ENCODE measurements around the gene POLR1D. TPM values are rescaled to one million over a fixed set of nuclear protein-coding genes. Genes with fewer than 3 reads are reported as not detected.

Gene POLR1D
- polyA plus RNA-seq, 1 donor (not counting 4 experiments of a cell fraction or from before 2014, with no cell fraction given), result 235 TPM

GRCh38 chr13:27634791-27635190 lies 13.1 kb downstream of the POLR1D start:
- DNase-seq (ENCODE audit: low read depth, low spot score) (no peak), FAIRE-seq (peak; percentile 48)
- Histone ChIP-seq H3K27ac (ENCODE audit: control insufficient read depth, insufficient read depth, low read length) (peak overlapping the region; percentile 86), H4K20me1 (ENCODE audit: control insufficient read depth, extremely low read depth, insufficient read depth, low read length) (no peaks in the 10 kb centered on the region), H3K9me3 (ENCODE audit: control insufficient read depth, low read depth, low read length) (no peaks in the 10 kb centered on the region), H3K79me2 (ENCODE audit: control insufficient read depth, insufficient read depth, low read length) (peaks cover 45% of the 10 kb centered on the region), H3K4me3 (ENCODE audit: control insufficient read depth in 2 of 3, extremely low read depth in 1 of 3, insufficient read depth in 2 of 3, low read depth in 1 of 3, low read length in 3 of 3) (peak overlapping the region in 1 of 3 experiments; percentile 7), H3K4me2 (ENCODE audit: control insufficient read depth, extremely low read depth, insufficient read depth, low read depth, low read length) (peak overlapping the region; percentile 57), H3K4me1 (ENCODE audit: control insufficient read depth, extremely low read depth, insufficient read depth, low read length) (peaks cover 53% of the 10 kb centered on the region), H2AFZ (ENCODE audit: control insufficient read depth, low read length) (no peak overlapping the region), H3K9ac (ENCODE audit: control insufficient read depth, extremely low read depth, insufficient read depth, low read length) (peak overlapping the region; percentile 53), H3K36me3 (ENCODE audit: control insufficient read depth in 2 of 2, extremely low read depth in 1 of 2, insufficient read depth in 2 of 2, low read length in 2 of 2) (peaks cover 0 to 3% of the 10 kb centered on the region in 2 experiments), H3K27me3 (ENCODE audit: control insufficient read depth, extremely low read depth, insufficient read depth, low read length) (no peaks in the 10 kb centered on the region), H3K9me1 (ENCODE audit: control insufficient read depth, extremely low read depth, insufficient read depth, low read length) (no peaks in the 10 kb centered on the region)
- TF ChIP-seq EZH2 (IDR thresholded peaks at IDR 0.05; ENCODE audit: low read length), result no peak
- TF ChIP-seq CTCF (optimal IDR thresholded peaks at IDR 0.05 in 1 of 3, IDR thresholded peaks at IDR 0.05 in 1 of 3, conservative IDR thresholded peaks at IDR 0.05 in 1 of 3; ENCODE audit: extremely low read depth in 1 of 3, insufficient read depth in 2 of 3, low read length in 3 of 3), result no peak
- dilution Hi-C loops (cut with MboI; ENCODE audit: extremely low pct_ligation_motif_present, low sequenced_read_pairs), result no loop called here

DNA sequence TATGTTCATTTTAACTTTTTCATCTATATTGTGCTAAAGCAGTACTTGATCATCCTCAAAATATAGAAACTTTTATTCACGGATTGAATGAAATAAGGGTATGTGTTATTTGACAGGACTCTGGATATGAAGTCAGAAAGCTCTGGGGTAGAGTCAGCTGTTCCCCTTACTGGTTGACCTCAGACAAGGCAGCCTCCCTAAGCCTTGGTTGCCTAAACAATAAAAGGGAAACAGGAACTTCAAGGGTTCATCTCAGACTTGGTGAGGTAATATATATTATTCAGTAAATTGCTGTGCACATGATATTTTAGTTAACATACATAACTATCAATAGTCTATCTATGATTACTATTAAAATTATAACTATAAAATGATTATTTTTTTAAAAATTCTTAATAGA lies 13.6 kb downstream of the POLR1D start:
- Histone ChIP-seq H3K27me3 (ENCODE audit: control insufficient read depth, extremely low read depth, insufficient read depth, low read length) (no peaks in the 10 kb centered on the region), H3K4me2 (ENCODE audit: control insufficient read depth, extremely low read depth, insufficient read depth, low read depth, low read length) (peak overlapping the region; percentile 57), H3K4me1 (ENCODE audit: control insufficient read depth, extremely low read depth, insufficient read depth, low read length) (peaks cover 57% of the 10 kb centered on the region), H3K9ac (ENCODE audit: control insufficient read depth, extremely low read depth, insufficient read depth, low read length) (no peak overlapping the region), H3K9me1 (ENCODE audit: control insufficient read depth, extremely low read depth, insufficient read depth, low read length) (no peaks in the 10 kb centered on the region), H3K79me2 (ENCODE audit: control insufficient read depth, insufficient read depth, low read length) (peaks cover 46% of the 10 kb centered on the region), H2AFZ (ENCODE audit: control insufficient read depth, low read length) (no peak overlapping the region), H3K27ac (ENCODE audit: control insufficient read depth, insufficient read depth, low read length) (peak overlapping the region; percentile 86), H3K4me3 (ENCODE audit: control insufficient read depth in 2 of 3, extremely low read depth in 1 of 3, insufficient read depth in 2 of 3, low read depth in 1 of 3, low read length in 3 of 3) (no peak overlapping the region), H3K36me3 (ENCODE audit: control insufficient read depth in 2 of 2, extremely low read depth in 1 of 2, insufficient read depth in 2 of 2, low read length in 2 of 2) (peaks cover 0 to 3% of the 10 kb centered on the region in 2 experiments), H3K9me3 (ENCODE audit: control insufficient read depth, low read depth, low read length) (no peaks in the 10 kb centered on the region), H4K20me1 (ENCODE audit: control insufficient read depth, extremely low read depth, insufficient read depth, low read length) (no peaks in the 10 kb centered on the region)
- TF ChIP-seq CTCF (optimal IDR thresholded peaks at IDR 0.05 in 1 of 3, IDR thresholded peaks at IDR 0.05 in 1 of 3, conservative IDR thresholded peaks at IDR 0.05 in 1 of 3; ENCODE audit: extremely low read depth in 1 of 3, insufficient read depth in 2 of 3, low read length in 3 of 3) (no peak), EZH2 (IDR thresholded peaks at IDR 0.05; ENCODE audit: low read length) (no peak)
- DNase-seq (ENCODE audit: low read depth, low spot score), result no peak
- no peak for FAIRE-seq
- dilution Hi-C loops (cut with MboI; ENCODE audit: extremely low pct_ligation_motif_present, low sequenced_read_pairs), result no loop called here
